H9 (cell line): Measurements from ENCODE around the gene EPB41. TPM values are rescaled to one million over a fixed set of nuclear protein-coding genes. Genes with fewer than 3 reads are reported as not detected.

Source experiments
- DNase-seq: peaks from one replicate; pipeline ENCODE4 v3.0.0-alpha.2; 2017
- H2AFZ ChIP-seq: one replicate; pipeline ENCODE4 v1.6.1; 2013; ENCODE audit warnings: mild to moderate bottlenecking, low read length, control low read depth, moderate library complexity
- H2AK5ac ChIP-seq: 2 replicates; pipeline ENCODE4 v1.6.1; 2013; ENCODE audit warnings: low read length, control low read depth, mixed read lengths; ENCODE audit not compliant: insufficient read length
- H2BK120ac ChIP-seq: one replicate; pipeline ENCODE4 v1.6.1; 2013; ENCODE audit warnings: low read depth, mild to moderate bottlenecking, low read length, control low read depth, inconsistent platforms; ENCODE audit not compliant: poor library complexity, severe bottlenecking
- H2BK12ac ChIP-seq: 2 replicates; pipeline ENCODE4 v1.6.1; 2013; ENCODE audit warnings: low read length, control low read depth, mixed read lengths, low read depth; ENCODE audit not compliant: insufficient read length
- H2BK15ac ChIP-seq: 2 replicates; pipeline ENCODE4 v1.6.1; 2013; ENCODE audit warnings: low read depth, low read length, control low read depth
- H2BK20ac ChIP-seq: one replicate; pipeline ENCODE4 v1.6.1; 2013; ENCODE audit warnings: low read depth, mild to moderate bottlenecking, low read length, control low read depth, inconsistent platforms; ENCODE audit not compliant: poor library complexity, severe bottlenecking
- H2BK5ac ChIP-seq: 2 replicates; pipeline ENCODE4 v1.6.1; 2013; ENCODE audit warnings: low read length, control low read depth, mixed read lengths; ENCODE audit not compliant: insufficient read length
- H3K14ac ChIP-seq: 2 replicates; pipeline ENCODE4 v1.6.1; 2013; ENCODE audit warnings: low read length, control low read depth; ENCODE audit not compliant: insufficient read depth
- H3K18ac ChIP-seq: 2 replicates; pipeline ENCODE4 v1.6.1; 2013; ENCODE audit warnings: low read depth, mild to moderate bottlenecking, mixed read lengths, low read length, control low read depth; ENCODE audit not compliant: insufficient read length
- H3K23ac ChIP-seq: 2 replicates; pipeline ENCODE4 v1.6.1; 2013; ENCODE audit warnings: low read length, control low read depth, mixed read lengths, low read depth; ENCODE audit not compliant: insufficient read length
- H3K23me2 ChIP-seq: 2 replicates; pipeline ENCODE4 v1.6.1; 2013; ENCODE audit warnings: low read depth, mild to moderate bottlenecking, mixed read lengths, low read length, control low read depth; ENCODE audit not compliant: insufficient read length, poor library complexity, severe bottlenecking
- H3K27ac ChIP-seq: 2 replicates; pipeline ENCODE4 v1.5.1; 2013; ENCODE audit warnings: low read length, control low read depth, mixed read lengths, low read depth; ENCODE audit not compliant: insufficient read length
- H3K27me3 ChIP-seq: 2 replicates; pipeline ENCODE4 v1.6.1; 2013; ENCODE audit warnings: low read length, control low read depth, inconsistent platforms; ENCODE audit not compliant: insufficient read depth
- H3K4ac ChIP-seq: 2 replicates; pipeline ENCODE4 v1.6.1; 2013; ENCODE audit warnings: low read depth, mild to moderate bottlenecking, control low read depth, inconsistent platforms, low read length, moderate library complexity
- H3K4me1 ChIP-seq: 2 replicates; pipeline ENCODE4 v1.6.1; 2013; ENCODE audit warnings: low read length, control low read depth, inconsistent platforms; ENCODE audit not compliant: insufficient read depth
- H3K4me2 ChIP-seq: 2 replicates; pipeline ENCODE4 v1.6.1; 2013; ENCODE audit warnings: low read length, control low read depth, mixed read lengths; ENCODE audit not compliant: insufficient read length, insufficient read depth
- H3K56ac ChIP-seq: 2 replicates; pipeline ENCODE4 v1.6.1; 2013; ENCODE audit warnings: low read depth, mild to moderate bottlenecking, mixed read lengths, low read length, control low read depth; ENCODE audit not compliant: insufficient read length
- H3K79me1 ChIP-seq: 2 replicates; pipeline ENCODE4 v1.6.1; 2013; ENCODE audit warnings: low read depth, mild to moderate bottlenecking, moderate library complexity, low read length, control low read depth, inconsistent platforms; ENCODE audit not compliant: insufficient read depth, poor library complexity, severe bottlenecking
- H3K79me2 ChIP-seq: 2 replicates; pipeline ENCODE4 v1.6.1; 2013; ENCODE audit warnings: low read length, control low read depth, inconsistent platforms; ENCODE audit not compliant: insufficient read depth
- H3K9ac ChIP-seq: 2 replicates; pipeline ENCODE4 v1.6.1; 2013; ENCODE audit warnings: low read length, control low read depth, mixed read lengths; ENCODE audit not compliant: insufficient read length; ENCODE audit errors: extremely low read depth
- H3K9me3 ChIP-seq: one replicate; pipeline ENCODE4 v1.6.1; 2013; ENCODE audit warnings: low read depth, low read length, inconsistent platforms; ENCODE audit not compliant: control insufficient read depth
- H3T11ph ChIP-seq: one replicate; pipeline ENCODE4 v1.6.1; 2013; ENCODE audit warnings: mild to moderate bottlenecking, low read length, control low read depth, inconsistent platforms
- H4K20me1 ChIP-seq: one replicate; pipeline ENCODE4 v1.6.1; 2013; ENCODE audit not compliant: control insufficient read depth, insufficient read length, insufficient read depth
- H4K5ac ChIP-seq: 2 replicates; pipeline ENCODE4 v1.6.1; 2013; ENCODE audit warnings: low read depth, mild to moderate bottlenecking, mixed read lengths, low read length, control low read depth; ENCODE audit not compliant: insufficient read length
- H4K8ac ChIP-seq: replicated peaks from 2 replicates; pipeline ENCODE4 v1.6.1; 2013; ENCODE audit warnings: low read length, control low read depth, mixed read lengths, low read depth; ENCODE audit not compliant: insufficient read length
- H4K91ac ChIP-seq: 2 replicates; pipeline ENCODE4 v1.6.1; 2013; ENCODE audit warnings: low read depth, mild to moderate bottlenecking, moderate library complexity, mixed read lengths, low read length, control low read depth; ENCODE audit not compliant: insufficient read length
- H3K27ac Mint-ChIP-seq, 3 experiments: 2 replicates in 2 of 3; 3 replicates in 1 of 3; pipeline ENCODE4 v1.8.0; 2020 to 2021; ENCODE audit warnings: mixed read lengths in 3 of 3, mild to moderate bottlenecking in 1 of 3, moderate library complexity in 1 of 3
- H3K27me3 Mint-ChIP-seq: 2 replicates; pipeline ENCODE4 v1.8.0; 2021; ENCODE audit warnings: low read depth, mild to moderate bottlenecking, moderate library complexity, mixed read lengths
- H3K36me3 Mint-ChIP-seq, 3 experiments: 2 replicates in 2 of 3; 3 replicates in 1 of 3; pipeline ENCODE4 v1.8.0; 2020 to 2021; ENCODE audit warnings: low read depth in 3 of 3, mixed read lengths in 3 of 3; ENCODE audit not compliant: insufficient read depth in 1 of 3
- H3K4me1 Mint-ChIP-seq, 2 experiments: 2 replicates each; pipeline ENCODE4 v1.8.0; 2020; ENCODE audit warnings: mixed read lengths in 2 of 2
- H3K4me3 Mint-ChIP-seq, 2 experiments: 2 replicates in 1 of 2; 3 replicates in 1 of 2; pipeline ENCODE4 v1.8.0; 2020 to 2021; ENCODE audit warnings: mild to moderate bottlenecking in 2 of 2, mixed read lengths in 2 of 2, moderate library complexity in 1 of 2
- H3K9me3 Mint-ChIP-seq, 2 experiments: 2 replicates in 1 of 2; 3 replicates in 1 of 2; pipeline ENCODE4 v1.8.0; 2020; ENCODE audit warnings: mild to moderate bottlenecking in 2 of 2, mixed read lengths in 2 of 2, moderate library complexity in 1 of 2
- CTCF ChIP-seq: fragments of 200-600 bp; sonication (generic); conservative IDR thresholded peaks from 3 replicates; pipeline ENCODE4 v1.8.0; 2021; ENCODE audit warnings: antibody characterized with exemption, mild to moderate bottlenecking
- WGBS: extraction: QIAGEN DNeasy Blood & Tissue Kit; methylation state at CpG from one replicate; pipeline ENCODE4 v1.1.7; 2013; ENCODE audit warnings: missing lambda C conversion rate, low lambda C conversion rate, mixed read lengths; ENCODE audit not compliant: insufficient read length; ENCODE audit errors: extremely low coverage; 5-methylcytosine and 5-hydroxymethylcytosine counted together
- total RNA-seq: library from RNA; stranded (reverse); gene quantifications from 2 replicates; pipeline ENCODE4 v1.2.1, GENCODE V29; 2021

Gene EPB41
- total RNA-seq, 1 experiment from 2014 or later: 75.4 TPM

GRCh38 chr1:28902738-28903137, 11.6 kb upstream of the EPB41 start:
- Histone ChIP-seq H2BK120ac (no peak overlapping the region), H3K23ac (no peak overlapping the region), H2BK15ac (no peak overlapping the region), H3K4me2 (no peak overlapping the region), H3K23me2 (no peaks in the 10 kb centered on the region), H3K56ac (no peak overlapping the region), H3K27me3 (no peaks in the 10 kb centered on the region), H2BK12ac (no peak overlapping the region), H3K27ac (no peak overlapping the region), H3K79me1 (no peaks in the 10 kb centered on the region), H3K9me3 (no peaks in the 10 kb centered on the region), H3K4me1 (no peaks in the 10 kb centered on the region), H4K20me1 (no peaks in the 10 kb centered on the region), H3K9ac (no peak overlapping the region), H4K91ac (no peak overlapping the region), H2AFZ (no peak overlapping the region), H2AK5ac (no peak overlapping the region), H3K4ac (no peak overlapping the region), H3K79me2 (no peaks in the 10 kb centered on the region), H2BK20ac (no peak overlapping the region), H4K8ac (no peak overlapping the region), H2BK5ac (no peak overlapping the region), H4K5ac (no peak overlapping the region), H3T11ph (no peak overlapping the region), H3K14ac (no peak overlapping the region), H3K18ac (no peak overlapping the region)
- TF ChIP-seq CTCF: no peak
- Mint-ChIP-seq H3K4me1 (no peaks in the 10 kb centered on the region; a peak in 1 of 4 replicates), H3K4me3 (no peak overlapping the region), H3K27me3 (no peaks in the 10 kb centered on the region), H3K27ac (no peak overlapping the region), H3K9me3 (peaks cover 0 to 4% of the 10 kb centered on the region in 2 experiments; a peak in 1 of 5 replicates), H3K36me3 (no peaks in the 10 kb centered on the region)
- DNase-seq: no peak
- WGBS: no CpG with 5 or more reads among the region's 2 CpGs
